ENCODE measurements around the gene GRHL3.

Gene GRHL3

GRCh38 chr1:24293392-24294227, 25.5 kb upstream of the GRHL3 start:
- peak; percentile 4 for DNase-seq

- DNase-seq = no peak
Observed at GRCh38 chr1:24294228-24294672, 24.9 kb upstream of the GRHL3 start.

- DNase-seq = peak; percentile 39
Observed at GRCh38 chr1:24294716-24295371, 24.3 kb upstream of the GRHL3 start.

- no peak for DNase-seq
Observed at GRCh38 chr1:24295535-24295934, 23.6 kb upstream of the GRHL3 start.

DNA sequence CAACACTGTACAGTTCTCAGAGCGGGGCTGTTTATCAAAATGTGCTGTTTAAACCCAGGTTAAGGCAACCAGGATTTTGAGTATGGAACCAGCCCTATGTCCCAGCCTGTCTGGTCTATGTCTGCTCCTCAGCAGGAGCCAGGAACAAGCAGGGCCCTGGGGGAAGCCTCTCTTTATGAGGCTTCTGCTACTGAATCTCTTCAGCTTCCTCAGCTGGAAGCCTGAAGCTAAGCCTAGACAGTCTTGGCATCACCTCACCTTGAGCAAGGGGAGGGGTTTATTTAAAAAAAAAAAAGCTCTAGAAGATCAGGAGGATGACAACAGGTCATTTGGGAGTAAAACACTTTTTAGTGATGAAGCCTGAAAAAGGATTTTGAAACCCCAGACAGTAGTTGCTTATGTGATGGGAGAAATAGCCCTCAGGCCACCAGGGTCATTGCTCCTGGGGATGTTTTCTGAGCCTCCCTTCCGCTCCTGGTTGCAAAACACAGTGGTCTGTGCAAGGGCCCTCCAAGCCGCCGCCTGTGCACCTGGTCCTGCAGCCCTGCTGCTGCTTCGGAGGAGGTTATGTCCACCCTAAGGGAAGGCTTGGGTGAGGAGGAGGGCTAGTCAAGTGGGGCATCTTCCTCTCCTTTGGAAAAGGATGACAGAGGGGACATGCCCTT, 21.8 kb upstream of the GRHL3 start:
- DNase-seq = peak; percentile 7

- no peak for DNase-seq
Observed at GRCh38 chr1:24297852-24298232, 21.3 kb upstream of the GRHL3 start.

- no peak for DNase-seq
Observed at GRCh38 chr1:24298606-24299005, 20.6 kb upstream of the GRHL3 start.

DNA sequence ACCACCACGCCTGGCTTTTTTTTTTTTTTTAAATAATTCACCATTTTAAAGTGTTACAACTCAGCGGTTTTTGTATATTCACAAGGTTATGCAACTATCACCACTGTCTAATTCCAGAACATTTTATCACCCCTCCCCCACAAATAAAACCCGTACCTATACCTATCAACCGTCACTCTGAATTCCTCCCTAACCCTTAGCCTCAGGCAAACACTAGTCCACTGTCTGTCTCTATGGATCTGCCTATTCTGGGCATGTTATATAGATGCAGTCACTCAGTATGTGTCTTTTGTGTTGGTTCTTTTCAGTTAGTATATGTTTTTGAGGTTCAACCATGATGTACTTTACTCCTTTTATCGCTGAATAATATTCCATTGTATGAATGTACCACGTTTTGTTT, 19.3 kb upstream of the GRHL3 start:
- no peak for DNase-seq

DNA sequence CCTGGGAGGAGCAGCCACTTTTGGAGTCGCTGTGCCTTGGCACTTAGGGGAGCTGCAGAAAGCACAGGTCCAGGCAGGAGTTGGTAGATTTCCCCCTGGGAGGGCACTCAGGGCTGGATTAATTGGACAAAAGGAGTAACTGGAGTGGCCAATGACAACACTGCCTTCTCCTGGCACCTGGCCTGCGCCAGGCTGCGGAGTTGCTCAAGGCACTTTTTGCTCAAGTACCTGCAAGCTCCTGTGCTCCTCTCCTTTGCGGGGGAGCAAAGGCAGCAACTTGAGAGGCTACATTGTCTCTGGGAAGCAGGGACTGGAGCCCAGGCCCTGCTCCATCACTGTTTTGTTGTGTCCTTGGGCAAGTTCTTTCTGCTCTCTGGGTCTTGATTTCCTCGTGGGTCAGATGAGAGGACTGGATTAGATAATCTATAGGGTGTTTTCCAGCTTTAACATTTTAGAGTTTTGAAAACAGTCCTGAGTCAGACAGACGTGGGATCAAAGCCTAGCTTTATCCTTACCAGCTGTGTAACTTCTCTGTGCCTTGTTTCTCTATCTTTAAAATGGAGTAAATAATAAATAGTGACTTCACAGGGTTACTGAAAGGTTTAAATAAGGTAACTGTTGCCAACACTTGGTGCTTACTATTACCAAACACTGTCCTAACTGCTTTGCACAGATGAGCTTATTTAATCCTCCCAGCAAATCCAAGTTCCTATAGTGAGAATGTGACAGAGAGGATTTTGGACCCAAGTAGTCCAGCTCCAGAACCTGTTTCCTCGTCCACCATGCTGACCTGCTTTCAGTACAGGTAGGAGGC, 18.0 kb upstream of the GRHL3 start:
- peak; percentile 69 for DNase-seq

DNA sequence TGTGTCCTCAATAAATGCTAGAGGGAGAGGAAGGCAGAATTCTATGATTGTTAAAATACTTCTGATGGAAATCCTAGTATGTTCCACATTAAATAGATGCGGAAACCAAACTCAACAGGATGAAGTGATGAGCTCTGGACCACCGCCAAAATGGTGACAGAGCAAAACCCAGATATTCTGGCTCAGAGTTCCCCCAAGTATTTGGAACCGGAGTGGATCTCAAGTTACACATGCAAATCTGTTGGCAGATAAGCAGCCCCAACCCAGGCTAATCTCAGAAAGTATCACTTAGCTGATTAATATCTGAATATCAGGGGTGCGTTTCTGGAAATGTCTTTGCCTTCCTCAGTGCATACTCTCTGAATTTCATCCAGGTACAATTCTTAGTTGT, 17.4 kb upstream of the GRHL3 start:
- DNase-seq = no peak

DNA sequence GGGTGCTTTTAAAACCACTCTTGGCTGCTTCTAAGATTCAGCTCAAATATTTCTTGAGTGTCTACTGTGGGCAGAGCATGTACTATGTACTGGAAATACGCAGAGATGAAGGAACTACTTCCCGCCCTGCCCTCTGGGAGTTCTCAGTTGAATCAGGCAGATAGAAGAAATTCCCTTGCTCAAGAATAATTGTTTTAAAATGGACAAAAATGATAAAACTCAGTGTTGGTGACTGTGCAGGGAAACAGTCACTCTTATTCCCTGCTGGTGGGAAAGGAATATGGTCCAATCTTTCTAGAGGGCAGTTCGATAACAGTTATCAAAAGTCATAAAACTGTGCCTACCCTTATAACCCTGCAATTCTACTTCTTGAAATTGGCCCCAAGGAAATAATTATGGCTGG, 16.9 kb upstream of the GRHL3 start:
- DNase-seq = no peak

DNA sequence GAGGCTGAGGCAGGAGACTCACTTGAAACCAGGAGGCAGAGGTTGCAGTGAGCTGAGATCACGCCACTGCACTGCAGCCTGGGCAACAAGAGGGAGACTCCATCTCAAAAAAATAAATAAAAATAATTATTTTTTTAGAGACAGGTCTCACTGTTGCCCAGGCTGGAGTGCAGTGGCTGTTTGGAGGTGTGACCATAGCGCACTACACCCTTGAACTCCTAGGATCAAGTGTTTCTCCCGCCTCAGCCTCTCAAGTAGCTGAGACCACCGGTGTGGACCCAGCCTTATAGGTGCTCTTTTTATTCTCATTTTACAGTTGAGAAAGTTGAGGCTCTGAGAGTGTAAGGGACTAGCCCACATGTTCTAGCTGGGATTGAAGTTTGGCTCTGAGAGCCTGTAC, 15.6 kb upstream of the GRHL3 start:
- no peak for DNase-seq

DNA sequence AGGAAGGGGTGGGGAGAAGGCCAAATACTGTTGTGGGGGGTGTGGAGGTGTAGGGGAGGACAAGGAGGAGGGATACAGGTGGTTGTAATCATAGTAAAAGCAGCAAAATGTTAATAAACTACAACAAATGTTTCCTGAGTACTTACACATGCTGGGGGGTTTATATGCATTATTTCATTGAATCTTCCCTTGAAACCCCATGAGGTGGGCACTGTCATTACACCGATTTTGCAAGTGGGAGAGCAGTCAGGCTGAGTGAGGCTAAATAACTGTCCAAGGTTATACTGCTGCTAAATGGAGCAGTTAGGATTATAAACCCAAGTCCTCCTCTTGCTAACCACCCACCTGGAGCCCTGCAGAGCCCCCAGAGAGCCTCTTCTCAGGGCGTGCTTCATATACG, 14.4 kb upstream of the GRHL3 start:
- no peak for DNase-seq

DNA sequence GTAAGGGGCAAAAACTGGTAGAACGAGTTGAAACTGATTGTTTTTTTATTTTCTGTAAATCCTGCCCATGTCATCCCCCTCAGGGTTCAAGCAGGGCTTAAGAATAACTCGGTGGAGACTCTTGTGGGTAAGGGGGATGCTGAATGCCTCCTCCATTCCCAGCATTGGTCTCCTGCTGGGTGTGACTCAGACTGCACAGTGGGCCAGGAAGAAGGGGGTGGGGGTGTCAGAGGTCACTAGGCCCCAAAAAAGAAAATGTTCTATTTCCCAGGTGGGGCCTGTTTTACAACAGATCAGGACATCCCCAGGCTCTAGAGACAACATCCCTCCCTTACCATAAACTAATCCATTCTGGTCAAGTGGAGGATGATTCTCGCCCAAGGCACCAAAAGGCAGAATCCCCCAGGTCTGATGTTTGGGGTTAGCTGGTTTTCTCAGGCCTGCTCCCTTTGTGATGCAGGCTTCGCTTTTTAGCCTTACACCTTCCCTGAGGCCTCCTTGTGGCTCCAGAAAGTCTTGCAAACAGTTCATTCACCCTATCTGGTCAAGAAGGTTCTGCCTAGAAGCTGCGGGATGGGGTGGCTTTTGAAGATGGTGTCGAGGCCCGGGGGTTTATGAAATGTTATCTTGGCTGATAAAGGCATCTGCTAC, 10.7 kb upstream of the GRHL3 start:
- no peak for DNase-seq

DNA sequence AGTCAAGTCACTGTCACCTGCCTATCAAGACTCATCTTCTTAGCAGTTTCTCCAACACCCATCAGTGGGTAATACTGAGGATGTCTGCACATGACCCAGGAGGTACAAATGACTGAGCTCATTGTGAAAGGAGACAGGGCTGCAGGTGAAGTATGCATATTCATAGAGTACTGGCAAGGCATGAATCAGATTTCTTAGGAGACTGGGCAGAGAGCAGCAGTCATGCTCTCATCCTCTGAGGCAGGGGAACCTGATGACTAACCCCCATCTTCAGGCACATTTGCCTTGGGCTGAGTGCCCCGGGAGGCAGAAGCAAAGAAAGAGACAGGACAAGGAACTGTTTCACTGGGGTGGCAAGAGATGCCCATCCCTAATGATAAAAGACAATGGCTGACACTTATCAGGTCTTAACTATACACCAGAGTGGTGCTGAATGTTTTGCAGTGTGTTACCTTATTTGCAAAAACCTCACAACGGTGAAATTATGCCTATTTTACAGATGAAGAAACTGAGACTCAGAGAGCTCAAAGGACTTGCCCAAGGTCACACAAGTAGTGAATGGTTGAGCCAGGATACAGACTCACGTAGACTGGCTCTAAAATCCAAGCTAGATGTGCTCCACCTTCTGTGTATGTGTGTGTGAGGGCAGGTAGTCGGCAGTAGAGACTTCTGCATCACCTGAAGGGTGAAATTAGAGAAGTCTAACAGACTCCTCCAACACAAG, 9.2 kb upstream of the GRHL3 start:
- no peak for DNase-seq

- DNase-seq = no peak
Observed at GRCh38 chr1:24311234-24311633, 7.9 kb upstream of the GRHL3 start.

- DNase-seq = peak; percentile 3
Observed at GRCh38 chr1:24311741-24312140, 7.4 kb upstream of the GRHL3 start.

DNA sequence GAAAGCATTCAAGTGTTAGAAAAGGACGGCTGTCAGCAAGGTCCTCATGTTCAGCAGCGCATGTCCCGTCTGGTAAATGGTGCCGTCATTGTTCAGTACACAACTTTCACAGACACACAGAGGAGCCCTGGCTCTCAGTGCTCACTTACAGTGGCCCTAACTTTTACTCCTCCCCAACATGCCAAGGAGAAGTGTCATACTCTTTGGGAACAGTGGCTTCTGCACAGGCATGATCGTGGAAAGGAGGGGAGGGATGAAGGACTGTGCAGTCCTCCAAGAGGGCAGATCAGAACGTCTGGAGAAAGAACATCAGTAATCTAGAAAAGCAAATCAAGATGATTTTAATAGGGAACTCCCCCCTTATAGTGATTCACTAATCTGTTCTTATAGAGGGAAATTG, 3.8 kb upstream of the GRHL3 start:
- no peak for DNase-seq

- DNase-seq = peak; percentile 5
Observed at GRCh38 chr1:24316645-24317044, 2.5 kb upstream of the GRHL3 start.

GRCh38 chr1:24317081-24317480, 2.1 kb upstream of the GRHL3 start:
- DNase-seq = no peak

DNA sequence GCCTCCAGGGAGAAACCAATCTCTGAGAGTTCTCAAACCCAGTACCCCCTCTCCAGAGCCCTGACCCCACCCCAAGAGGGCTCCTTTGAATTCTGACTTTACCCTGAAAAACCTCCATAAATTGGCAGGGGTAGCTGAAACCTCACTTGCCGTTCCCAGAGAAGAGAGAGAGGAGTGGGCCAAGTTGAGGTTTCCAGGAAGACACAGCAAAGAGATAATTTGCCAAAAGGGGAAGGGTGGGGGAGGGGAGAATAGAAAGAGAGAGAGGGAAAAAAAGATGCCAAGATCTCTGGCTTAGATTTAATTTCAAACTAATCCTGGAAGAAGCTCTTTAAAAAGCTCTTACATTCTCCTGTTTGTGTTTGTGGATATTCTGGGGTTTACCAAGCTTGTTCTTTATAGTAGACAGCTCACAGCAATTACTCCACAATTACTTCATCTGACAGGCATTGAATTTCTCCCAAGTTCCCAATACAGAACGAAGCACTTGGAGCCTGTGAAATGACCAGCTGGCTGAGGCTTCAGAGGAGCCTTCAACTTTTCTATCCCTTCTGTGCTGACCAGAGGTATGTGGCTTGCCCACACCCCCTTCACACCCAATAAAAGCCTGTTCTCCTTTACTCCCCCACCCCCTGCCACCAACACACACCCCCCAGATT, 1.1 kb upstream of the GRHL3 start:
- no peak for DNase-seq

Measured in NCI-H69 (cell line).